GM21786 (cell line): ENCODE measurements around the gene DGCR8.

Source experiments
- ATAC-seq: cut with Tn5 transposase; IDR thresholded peaks from one replicate; pipeline ENCODE4 v1.9.1; 2021; ENCODE audit not compliant: unreplicated experiment

DGCR8 gene

DNA sequence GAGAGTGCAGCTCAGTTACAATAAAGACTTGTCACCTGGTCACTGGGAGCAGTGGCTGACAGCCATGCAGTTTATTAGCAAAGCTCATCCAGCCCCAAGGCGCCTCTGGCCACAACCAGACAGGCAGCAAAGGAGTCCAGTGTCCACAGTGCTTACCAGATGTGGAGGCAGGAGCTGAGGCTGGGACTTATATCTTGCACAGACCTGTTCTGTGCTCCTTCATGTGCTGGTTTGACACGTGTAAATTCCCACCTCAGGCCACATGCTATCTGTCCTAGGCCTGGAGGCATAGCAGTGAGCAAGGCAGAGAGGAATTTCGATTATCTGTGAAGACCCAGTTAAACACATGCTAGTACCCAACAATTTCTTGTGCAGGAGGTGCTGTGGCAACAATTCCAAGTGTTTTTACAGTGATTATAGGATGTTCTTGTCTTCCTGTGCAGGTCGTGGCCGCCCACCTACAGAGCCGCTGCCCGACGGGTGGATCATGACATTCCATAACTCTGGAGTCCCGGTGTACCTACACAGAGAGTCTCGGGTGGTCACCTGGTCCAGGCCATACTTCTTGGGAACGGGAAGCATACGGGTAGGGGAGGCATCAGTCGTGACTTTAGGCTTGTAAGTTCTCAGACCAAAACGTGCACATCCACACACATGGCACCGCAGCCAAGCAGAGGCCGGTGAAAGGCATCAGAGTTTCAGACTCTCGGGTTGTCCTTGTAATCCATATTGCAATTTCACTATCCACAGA is 9.4 kb downstream of the DGCR8 start:
- ATAC-seq = no peak

DNA sequence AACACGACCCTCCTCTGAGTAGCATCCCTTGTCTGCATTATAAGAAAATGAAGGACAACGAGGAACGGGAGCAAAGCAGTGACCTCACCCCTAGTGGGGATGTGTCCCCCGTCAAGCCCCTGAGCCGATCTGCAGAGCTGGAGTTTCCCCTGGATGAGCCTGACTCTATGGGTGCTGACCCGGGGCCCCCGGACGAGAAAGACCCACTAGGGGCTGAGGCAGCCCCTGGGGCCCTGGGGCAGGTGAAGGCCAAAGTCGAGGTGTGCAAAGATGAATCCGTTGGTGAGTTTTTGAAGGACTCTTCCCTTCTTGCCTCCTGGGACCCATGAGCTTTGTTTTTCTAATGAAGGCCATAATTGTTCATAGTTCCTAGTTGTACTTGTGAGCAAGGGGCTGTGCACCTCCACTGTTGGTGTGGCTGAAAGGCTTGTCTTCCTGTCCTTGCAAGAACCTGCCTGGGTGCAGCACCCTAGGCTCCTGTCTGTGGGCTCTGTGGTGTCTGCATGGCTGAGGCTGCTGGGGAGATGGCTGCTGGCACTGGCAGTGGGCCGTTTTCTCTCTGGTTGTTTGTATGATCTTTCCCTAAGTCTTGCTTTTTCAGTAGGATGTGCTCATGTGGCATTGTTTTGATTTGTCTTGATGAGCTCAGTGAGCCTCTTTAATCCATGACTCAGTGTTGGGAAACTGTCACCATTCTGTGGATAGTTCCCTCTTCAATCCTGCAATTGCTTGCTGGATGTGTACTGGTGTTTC is 10.1 kb downstream of the DGCR8 start:
- ATAC-seq = no peak

DNA sequence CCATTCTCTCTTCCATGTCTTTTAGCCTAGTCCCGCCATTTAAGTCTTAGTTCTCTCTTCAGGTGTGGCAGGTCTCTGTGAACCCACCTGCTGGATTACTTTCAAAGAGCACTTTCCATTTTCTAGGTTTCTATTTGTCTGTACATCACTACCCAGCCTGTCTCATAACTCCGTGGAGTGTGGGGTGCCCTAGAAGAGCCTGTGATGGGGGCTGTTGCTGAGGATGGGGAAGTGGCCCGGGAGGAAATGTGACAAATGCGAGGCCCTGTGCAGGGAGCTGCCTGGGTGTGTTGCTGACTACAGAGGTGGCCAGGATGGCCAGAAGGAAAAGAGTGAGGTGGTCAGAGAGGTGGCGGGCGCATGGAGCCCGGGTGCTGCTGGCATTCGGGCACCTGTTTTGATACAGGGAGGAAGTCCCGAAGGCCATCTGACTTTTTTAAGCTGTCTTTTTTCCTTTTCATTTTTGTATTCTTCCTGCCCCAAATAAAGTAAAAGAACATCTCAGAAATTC is 10.7 kb downstream of the DGCR8 start:
- no peak for ATAC-seq

DNA sequence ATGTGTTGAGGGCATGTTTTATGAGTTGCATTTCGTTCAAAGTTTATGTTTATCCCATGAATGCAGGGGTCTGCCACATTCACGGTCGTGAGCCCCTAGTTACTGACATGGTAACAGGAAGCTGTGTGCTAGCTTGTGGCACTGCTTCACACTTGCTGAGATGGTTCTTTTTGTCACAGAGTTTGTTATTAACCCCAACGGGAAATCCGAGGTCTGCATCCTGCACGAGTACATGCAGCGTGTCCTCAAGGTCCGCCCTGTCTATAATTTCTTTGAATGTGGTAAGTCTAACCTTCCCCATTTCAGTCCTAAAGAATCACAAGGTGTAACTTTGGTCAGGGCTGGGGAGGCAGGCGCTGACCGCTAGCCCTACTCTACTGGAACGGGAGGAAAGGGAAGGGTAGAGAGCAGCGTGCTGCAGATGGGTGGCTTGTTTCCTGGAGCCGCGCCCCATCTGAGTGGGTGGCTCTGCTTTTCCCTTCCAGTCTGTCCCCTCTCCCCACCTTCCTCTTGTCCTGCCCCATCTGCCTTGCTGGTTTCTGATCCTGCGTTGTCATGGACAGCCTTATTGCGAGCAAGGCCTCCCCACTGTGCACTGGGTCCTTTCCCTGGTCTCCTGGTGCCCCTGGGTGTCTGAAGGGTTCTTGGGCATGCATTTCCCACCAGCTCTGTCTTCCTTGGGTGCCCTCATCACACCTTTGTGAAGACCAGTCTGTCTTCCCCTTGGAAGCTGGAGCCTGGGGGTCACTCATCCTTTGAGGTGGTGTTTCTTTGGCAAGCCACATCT is 11.8 kb downstream of the DGCR8 start:
- ATAC-seq = no peak

DNA sequence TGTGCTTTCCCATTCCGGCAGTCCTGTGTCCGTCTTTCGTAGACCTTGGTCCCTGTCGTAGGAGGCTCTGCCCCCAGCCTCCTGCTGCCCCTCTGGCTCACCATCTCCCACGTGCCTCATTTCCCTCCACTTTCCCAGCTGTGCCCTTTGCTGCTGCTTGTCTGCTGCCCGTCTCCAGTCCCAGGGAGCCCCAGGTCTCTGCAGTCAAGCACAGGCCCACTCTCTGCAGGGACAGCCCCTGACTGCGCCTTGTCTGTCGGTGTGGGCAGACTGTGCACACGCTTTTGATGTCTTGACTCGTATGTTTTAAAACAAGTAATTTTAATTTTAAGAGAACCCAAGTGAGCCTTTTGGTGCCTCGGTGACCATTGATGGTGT is 12.4 kb downstream of the DGCR8 start:
- ATAC-seq = no peak

DNA sequence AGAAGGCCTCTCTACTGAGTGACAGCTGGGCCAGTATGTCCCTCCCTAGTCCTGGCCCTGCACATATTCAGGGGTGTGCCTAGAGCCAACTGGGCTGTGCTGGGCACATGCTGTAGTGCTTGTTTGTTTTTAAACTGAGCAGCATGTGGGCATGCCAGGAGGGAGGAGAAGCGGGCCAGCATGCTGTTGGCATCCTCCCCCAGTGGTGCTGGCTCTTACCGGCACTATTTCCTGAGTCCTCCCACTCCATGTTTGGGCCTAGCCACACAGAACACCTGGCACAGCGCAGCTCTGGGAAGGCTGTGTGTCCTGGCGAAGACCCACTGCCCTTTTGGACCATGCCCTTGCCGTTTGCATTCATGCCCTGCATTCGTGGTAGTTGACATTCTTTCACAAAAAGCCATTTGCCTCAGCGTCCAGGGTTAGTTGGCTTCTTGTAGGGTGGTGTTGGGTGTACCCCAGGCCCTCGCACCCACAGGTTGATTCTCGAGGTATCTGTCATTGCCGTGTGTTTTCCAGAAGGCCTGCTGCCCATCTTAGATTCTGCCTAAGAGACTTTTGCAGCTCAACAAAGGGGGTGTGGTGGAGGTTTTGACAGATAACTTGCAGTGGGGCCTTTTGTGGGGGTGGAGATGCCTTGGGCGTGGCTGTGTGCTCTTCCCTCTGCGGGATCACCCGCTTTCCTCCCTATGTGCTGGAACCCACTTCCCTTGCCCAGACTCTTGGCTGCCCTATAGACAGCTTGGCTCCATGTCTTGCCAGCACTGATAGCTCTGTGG is 13.6 kb downstream of the DGCR8 start:
- ATAC-seq = no peak

DNA sequence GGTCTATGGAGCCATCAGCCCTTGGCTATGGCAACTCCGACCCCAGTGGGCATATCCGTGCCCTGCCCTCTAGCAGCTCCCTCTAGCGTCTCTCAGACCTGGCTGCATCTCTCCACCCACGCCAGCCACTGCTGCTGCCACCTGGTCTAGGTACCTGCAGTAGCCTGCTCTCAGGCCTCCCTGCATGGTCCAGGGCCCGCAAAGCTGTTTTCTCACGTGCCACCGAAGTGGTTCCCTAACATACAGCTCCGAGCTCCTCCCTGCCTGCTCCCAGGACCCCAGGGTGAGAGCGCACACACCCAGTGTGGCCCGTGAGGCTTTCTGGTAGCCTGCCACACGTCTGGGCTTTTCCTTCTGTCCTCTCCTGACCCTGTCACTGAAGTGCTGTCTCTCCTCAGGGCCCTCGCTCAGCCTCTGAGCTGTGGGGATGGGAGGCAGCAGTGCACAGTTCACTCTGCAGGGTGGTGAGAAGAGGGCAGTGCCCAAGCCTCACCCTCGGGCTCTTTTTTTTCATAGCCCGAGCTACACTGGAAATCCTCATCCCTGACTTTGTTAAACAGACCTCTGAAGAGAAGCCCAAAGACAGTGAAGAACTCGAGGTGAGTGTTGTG is 14.3 kb downstream of the DGCR8 start:
- ATAC-seq = no peak

DNA sequence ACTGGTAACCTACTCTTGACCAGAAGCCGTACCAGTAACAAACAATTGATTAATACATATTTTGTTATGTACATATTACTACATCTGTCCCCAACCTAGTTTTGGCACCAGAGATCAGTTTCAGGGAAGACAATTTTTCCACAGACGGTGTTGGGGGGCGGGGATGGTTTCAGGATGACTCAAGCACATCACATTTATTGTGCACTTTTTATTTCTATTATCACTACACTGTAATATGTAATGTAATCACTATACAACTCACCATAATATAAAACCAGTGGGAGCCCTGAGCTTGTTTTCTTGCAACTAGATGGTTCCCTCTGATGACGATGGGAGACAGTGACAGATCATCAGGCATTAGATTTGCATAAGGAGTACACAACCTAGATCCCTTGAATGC is 15.5 kb downstream of the DGCR8 start:
- no peak for ATAC-seq

DNA sequence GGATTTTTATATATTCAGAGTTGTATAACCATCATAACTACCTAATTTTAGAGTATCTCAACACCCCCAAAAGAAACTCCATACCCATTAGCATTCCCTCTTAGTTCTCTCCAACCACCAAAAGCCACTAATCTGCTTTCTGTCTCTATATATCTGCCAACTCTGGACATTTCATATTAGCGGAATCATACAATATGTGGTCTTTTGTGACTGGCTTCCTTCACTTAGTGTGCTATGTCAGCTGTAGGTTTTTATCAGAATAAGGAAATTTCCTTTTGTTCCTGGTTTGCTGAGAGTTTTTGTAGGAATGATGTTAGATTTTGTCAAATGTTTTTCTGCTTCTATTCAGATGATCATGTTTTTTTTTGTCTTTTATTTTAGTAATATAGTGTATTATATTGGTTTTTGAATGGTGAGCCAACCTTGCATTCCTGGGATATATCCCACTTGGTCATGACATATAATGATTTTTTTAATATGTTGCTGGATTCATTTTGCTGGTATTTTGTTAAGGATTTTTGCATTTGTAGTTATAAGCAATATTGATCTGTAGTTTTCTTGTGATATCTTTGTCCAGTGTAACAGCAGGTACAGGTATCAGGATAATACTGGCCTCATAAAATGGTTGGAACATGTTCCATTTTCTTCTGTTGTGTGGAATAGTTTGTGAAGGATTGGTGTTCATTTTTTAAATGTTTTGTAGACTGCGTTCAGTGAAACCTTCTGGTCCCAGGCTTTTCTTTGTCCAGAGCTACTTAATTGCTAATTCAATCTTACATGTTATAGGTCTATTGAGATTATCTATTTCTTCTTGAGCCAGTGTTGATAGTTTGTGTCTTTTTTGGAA is 16.8 kb downstream of the DGCR8 start:
- no peak for ATAC-seq

DNA sequence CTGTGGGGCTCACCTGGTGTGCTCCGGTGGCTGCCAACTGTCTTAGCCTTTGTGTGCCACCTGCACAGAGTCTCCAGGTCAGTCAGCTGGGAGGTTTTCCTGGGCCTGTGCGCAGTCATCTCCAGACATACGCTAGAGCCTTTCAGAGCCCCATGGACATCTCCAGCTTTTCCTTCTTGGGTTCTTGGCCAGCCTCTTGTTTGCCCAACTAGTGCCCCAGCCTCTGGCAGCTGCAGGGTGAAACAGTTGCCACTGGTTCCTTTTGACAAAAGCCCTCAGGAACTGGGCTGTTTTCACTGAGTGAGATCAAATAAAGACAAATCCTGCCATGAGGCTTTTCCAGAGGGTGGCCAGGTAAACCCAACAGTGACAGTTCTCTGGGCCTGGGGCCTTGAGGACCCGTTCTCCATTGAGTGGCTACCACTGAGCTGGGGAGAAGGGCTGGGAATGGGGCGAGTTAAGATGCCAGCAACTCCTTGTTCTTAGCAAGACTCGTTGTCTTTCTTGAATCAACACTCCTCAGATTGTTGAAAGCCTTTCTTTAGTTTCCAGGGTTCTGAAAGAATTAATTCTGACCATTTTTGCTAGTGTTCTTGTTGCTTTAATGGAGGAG is 19.2 kb downstream of the DGCR8 start:
- no peak for ATAC-seq

DNA sequence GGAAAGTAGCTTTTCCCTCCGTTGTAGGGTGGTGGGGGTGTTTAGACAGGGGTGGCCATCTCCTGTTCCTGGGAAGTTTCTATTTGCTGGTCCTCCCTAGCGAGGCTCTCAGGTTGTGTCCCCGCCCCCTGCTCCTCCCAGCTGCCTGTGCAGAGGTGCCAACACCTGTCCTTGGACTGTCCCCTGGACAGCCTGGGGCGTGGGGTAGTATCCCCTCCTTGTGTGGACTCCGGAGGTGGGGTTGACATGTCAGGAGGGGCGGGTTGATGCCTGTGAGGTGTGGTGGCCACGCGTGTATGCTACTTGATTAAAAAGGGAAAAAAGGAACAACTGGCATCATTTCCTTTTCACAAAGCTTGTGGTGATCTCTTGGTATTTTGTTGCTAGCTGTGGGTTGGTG is 21.6 kb downstream of the DGCR8 start:
- no peak for ATAC-seq

DNA sequence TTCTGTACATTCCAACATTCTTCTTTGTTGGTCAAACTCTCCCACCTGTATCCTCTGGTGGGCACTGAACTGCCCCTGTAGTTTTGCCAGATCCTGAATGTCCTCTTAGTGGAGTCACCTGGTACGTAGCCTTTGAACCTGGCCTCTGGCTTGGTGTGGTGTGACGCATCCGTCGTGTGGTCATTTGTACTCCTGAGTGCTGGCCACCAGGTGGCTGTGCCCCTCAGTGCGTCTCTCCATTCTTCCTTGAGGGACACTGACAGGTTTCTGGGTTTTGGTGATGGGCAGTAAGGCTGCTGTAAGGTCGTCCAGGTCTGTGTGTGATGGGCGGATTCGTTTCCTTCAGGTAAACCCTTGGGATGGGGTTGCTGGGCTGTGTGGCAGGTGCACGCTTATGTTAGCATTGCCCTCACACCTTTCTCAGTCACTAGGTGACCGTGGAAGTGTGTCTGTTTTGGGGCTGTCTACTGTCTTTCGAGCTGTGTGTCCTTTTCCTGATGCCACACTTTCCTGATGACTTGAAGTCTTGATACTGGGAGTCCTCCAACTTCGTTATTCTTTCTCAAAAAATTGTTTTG is 22.3 kb downstream of the DGCR8 start:
- ATAC-seq = no peak

DNA sequence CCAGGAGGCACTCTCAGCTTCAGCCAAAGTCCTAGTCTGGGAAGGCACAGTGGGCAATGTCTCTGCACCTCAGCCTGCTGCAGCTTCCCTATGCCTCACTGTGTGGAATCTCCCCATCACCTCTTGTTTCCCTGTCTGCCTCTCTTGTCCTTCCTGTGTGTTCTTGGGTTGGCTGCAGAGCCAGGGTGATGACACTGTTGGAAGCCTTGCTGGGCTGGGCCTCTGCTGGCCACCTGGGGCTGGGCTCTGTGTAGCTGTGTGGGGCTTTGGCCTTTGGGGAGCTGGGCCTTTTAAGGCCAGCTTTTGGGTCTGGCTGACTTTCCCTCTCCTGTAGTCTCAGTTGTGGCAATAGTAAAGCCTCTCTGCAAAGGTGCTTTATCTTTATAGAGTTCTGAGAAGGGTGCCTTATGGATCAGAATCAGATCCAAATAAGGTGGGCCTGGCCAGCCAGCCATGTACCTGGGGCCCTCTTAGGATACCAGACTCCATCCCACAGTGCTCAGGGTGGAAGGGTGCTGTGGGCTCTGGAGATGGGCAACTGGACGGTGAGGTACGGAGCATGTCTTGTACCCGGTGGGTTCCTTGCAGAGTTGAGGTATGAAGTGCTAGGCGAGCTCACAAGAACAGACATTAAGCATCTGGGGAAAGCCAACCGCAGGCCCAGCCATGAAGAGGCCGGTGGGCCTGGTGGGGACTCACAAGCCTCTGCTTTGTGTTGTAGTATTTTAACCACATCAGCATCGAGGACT is 25.6 kb downstream of the DGCR8 start:
- ATAC-seq = no peak

DNA sequence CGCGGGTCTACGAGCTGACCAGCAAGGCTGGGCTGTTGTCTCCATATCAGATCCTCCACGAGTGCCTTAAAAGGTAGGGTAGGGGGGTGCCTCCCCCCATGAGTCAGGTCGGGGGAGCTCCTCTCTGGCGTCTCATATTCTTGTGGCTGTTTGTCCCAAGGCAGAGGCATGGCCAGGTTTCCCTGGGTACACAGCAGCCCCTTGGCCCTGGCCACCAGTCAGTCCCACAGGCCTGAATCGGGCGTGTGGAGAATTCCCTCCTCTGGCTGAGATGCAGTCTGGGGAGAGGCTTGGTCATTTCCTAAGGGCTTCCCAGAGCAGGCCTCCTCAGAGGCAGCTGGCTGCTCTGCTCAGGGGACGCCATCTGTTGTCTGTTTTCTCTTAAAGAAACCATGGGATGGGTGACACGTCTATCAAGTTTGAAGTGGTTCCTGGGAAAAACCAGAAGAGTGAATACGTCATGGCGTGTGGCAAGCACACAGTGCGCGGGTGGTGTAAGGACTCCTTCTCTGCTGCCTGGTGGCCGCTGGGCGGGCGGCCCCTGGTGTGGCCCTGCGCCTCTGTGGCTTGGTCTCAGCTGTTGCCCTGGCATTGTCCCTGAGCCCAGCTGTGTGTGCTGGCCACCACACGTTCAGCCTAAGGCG is 26.3 kb downstream of the DGCR8 start:
- ATAC-seq = no peak

DNA sequence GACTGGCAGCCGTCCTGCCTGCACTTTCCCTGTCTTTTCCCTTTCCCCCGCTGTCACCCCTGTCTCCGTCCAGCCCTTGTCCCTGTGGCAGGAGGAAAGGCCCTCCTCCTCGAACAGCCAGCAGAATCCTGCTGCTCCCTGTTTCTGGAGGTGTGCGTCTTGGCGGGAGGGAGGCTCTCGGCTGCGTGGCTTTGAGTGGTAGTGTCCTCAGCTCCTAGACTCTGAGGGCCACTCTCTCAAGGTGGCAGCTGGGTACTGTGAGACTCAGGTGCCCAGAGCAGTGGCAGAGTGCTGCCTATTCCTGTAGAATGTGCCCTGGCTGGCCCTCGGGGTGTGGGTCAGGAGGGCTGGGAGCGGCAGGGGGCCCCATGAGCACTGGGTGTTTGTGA is 26.8 kb downstream of the DGCR8 start:
- ATAC-seq = no peak

DNA sequence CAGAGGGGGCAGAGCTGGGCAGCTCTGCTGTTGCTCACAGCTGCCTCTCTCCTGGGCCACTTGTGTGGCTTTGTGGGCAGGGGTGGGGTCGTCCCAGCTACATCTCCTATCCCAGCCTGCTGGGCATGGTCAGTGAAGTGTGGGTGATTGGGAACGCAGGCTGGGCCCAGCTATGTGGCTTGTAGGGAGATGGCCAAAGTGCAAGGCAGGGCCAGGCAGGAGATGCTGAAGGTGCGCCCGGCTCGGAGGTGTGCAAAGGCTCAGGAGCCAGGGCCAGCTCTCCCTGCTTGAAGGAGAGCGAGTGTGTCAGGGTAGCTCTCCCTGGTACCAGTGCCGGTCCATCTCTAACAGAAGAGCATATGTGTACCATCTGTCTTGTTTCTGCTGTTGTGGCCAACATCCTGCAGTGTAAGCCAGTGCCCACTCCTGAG is 27.4 kb downstream of the DGCR8 start:
- no peak for ATAC-seq

DNA sequence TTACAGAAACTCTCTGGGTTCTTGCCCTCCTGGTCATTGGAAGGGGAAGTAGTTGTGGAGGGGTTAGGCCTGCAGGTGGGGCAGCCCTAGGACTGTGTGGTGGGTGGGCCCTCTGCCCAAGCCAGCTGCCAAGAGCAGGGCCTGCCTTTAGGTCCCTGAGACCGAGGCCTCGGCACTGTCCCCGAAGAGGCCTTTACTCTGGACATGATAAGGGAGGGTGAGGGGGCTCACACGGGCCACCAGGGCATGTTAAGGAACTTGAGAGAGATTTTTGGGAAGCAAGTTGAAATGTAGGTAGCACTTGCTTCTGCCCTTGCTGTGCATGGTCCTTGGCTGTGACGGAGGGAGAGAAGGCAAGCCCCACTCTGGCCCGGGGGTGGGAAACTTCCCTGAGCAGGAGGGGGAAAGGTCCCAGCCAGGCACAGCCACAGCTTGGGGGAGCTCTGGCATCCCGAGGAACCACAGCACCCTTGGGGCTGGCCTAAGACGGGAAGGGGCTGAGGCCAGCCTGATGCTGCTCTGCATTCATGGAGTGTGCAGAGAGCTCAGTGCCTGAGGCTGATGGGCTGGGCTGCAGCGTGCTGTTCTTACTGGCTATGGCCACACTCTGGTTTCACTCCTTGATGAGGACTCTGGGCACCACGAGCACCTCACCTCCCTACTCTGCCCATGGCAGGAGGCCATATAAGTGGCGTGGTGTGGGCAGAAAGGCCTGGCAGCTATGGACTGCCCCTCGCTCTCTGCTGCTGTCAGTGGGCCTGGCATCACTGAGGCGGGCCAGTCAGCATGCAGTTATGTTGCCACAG is 28.1 kb downstream of the DGCR8 start:
- ATAC-seq = no peak
